SH-SY5Y (cell line): Measurements from ENCODE around the gene ATXN1L.

Source experiments
- GATA2 ChIP-seq: IDR thresholded peaks from 2 replicates; pipeline ENCODE4 v1.6.1; 2011; ENCODE audit warnings: mild to moderate bottlenecking, low read depth, low read length
- GATA3 ChIP-seq: IDR thresholded peaks from 2 replicates; pipeline ENCODE4 v1.6.1; 2011; ENCODE audit warnings: low read depth, mild to moderate bottlenecking, low read length, moderate library complexity

Gene ATXN1L

GRCh38 chr16:71845639-71846430 is at the start of gene ATXN1L:
TSS of gene ATXN1L (plus strand) at chr16:71845976. CDS start at chr16:71849741, 3,765 bp downstream.
- no peak for TF ChIP-seq GATA3
- TF ChIP-seq GATA2 = no peak

- TF ChIP-seq GATA3 = no peak
- TF ChIP-seq GATA2 = no peak
Observed at GRCh38 chr16:71796501-71797097, 49.2 kb upstream of the ATXN1L start.

GRCh38 chr16:71803305-71803690 is 42.5 kb upstream of the ATXN1L start:
- TF ChIP-seq GATA3 = no peak
- no peak for TF ChIP-seq GATA2

GRCh38 chr16:71807905-71808592 is 37.7 kb upstream of the ATXN1L start:
- TF ChIP-seq GATA2 (no peak), GATA3 (no peak)

GRCh38 chr16:71808593-71809459 is 37.0 kb upstream of the ATXN1L start, which contains the start of gene AP1G1:
TSS of gene AP1G1 (minus strand) at chr16:71808834. CDS start at chr16:71789479, 19,355 bp downstream.
- no peak for TF ChIP-seq GATA3
- TF ChIP-seq GATA2 = no peak

- TF ChIP-seq GATA3 (no peak), GATA2 (no peak)
Observed at GRCh38 chr16:71811261-71811803, 34.4 kb upstream of the ATXN1L start.

- TF ChIP-seq GATA2 = no peak
- TF ChIP-seq GATA3 = no peak
Observed at GRCh38 chr16:71826533-71827017, 19.2 kb upstream of the ATXN1L start.

GRCh38 chr16:71830359-71830758 is 15.4 kb upstream of the ATXN1L start:
- TF ChIP-seq GATA2 (no peak), GATA3 (no peak)

- no peak for TF ChIP-seq GATA2
- TF ChIP-seq GATA3 = no peak
Observed at GRCh38 chr16:71834291-71834690, 11.5 kb upstream of the ATXN1L start.

- TF ChIP-seq GATA3 = no peak
- TF ChIP-seq GATA2 = no peak
Observed at GRCh38 chr16:71837150-71837549, 8.6 kb upstream of the ATXN1L start.

- TF ChIP-seq GATA3 (no peak), GATA2 (no peak)
Observed at GRCh38 chr16:71840052-71840451, 5.7 kb upstream of the ATXN1L start.

- TF ChIP-seq GATA2 (no peak), GATA3 (no peak)
Observed at GRCh38 chr16:71843572-71843971, 2.2 kb upstream of the ATXN1L start.

GRCh38 chr16:71846431-71846830 is 655 bp downstream of the ATXN1L start:
- TF ChIP-seq GATA2 (no peak), GATA3 (no peak)

GRCh38 chr16:71847096-71847495 is 1.3 kb downstream of the ATXN1L start:
- TF ChIP-seq GATA3 (no peak), GATA2 (no peak)
